Measurements from ENCODE around the gene PRR29. TPM values are rescaled to one million over a fixed set of nuclear protein-coding genes. Genes with fewer than 3 reads are reported as not detected.

Gene PRR29
- total RNA-seq, 1 donor from 2014 or later, result 1.5 TPM

DNA sequence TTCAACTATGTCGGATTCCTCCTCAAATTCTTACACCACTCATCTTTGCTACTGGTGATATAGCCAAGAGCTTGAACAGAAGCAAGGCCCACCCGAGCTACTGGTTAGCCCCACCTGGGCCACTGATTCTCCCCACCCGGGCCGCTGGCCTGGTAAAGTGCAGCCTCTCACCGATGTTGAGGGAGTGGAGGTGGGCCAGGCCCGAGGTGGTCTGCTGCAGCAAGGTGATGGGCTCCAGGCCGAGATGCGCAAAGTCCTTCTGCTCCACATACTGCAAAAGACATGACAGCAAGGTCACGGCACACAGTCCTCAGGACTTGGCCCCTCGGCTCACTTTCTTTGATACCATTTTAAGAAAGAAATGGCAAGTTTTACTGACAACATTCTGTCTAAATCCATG is 55.0 kb downstream of the PRR29 start:
- intact Hi-C loops (cut with DNase I), result loop anchor here (10.0 kb wide), 1 partner anchor 232 kb away; no protein-coding TSS in a partner anchor
- DNase-seq (ENCODE audit: low spot score in 2 of 2), result no peak
- no peak overlapping the region for H3K27ac ChIP-seq
- no peak overlapping the region for H3K4me3 ChIP-seq
- peaks cover 65 to 92% of the 10 kb centered on the region in 2 donors for H3K36me3 ChIP-seq
- TF ChIP-seq, protein P1, sequence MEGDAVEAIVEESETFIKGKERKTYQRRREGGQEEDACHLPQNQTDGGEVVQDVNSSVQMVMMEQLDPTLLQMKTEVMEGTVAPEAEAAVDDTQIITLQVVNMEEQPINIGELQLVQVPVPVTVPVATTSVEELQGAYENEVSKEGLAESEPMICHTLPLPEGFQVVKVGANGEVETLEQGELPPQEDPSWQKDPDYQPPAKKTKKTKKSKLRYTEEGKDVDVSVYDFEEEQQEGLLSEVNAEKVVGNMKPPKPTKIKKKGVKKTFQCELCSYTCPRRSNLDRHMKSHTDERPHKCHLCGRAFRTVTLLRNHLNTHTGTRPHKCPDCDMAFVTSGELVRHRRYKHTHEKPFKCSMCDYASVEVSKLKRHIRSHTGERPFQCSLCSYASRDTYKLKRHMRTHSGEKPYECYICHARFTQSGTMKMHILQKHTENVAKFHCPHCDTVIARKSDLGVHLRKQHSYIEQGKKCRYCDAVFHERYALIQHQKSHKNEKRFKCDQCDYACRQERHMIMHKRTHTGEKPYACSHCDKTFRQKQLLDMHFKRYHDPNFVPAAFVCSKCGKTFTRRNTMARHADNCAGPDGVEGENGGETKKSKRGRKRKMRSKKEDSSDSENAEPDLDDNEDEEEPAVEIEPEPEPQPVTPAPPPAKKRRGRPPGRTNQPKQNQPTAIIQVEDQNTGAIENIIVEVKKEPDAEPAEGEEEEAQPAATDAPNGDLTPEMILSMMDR (IDR thresholded peaks at IDR 0.05), result no peak
- H3K27me3 ChIP-seq, result no peaks in the 10 kb centered on the region
- H3K4me1 ChIP-seq, result no peaks in the 10 kb centered on the region
- no peaks in the 10 kb centered on the region for H3K9me3 ChIP-seq

Other genes with a start within 250 kb of the PRR29 start
- 76.2 TPM for gene CCDC47, start 224.8 kb upstream of the PRR29 start, total RNA-seq
- gene DDX42, start 224.2 kb upstream of the PRR29 start, total RNA-seq, result 37.5 TPM
- gene PSMC5, start 170.9 kb upstream of the PRR29 start, total RNA-seq, result 83.7 TPM
- 18.2 TPM for gene FTSJ3, start 170.7 kb upstream of the PRR29 start, total RNA-seq
- gene SMARCD2, start 155.7 kb upstream of the PRR29 start, total RNA-seq, result 78.0 TPM
- not detected for gene CSH2, start 124.7 kb upstream of the PRR29 start, total RNA-seq
- not detected for gene GH2, start 116.4 kb upstream of the PRR29 start, total RNA-seq
- gene CSH1, start 101.8 kb upstream of the PRR29 start, total RNA-seq, result not detected
- gene CSHL1, start 87.1 kb upstream of the PRR29 start, total RNA-seq, result not detected
- not detected for gene GH1, start 79.5 kb upstream of the PRR29 start, total RNA-seq
- gene CD79B, start 66.0 kb upstream of the PRR29 start, total RNA-seq, result not detected
- 1.3 TPM for gene SCN4A, start 25.4 kb upstream of the PRR29 start, total RNA-seq
- 212 TPM for gene ICAM2, start 22.3 kb downstream of the PRR29 start, total RNA-seq
- gene ERN1, start 131.8 kb downstream of the PRR29 start, total RNA-seq, result 26.5 TPM

All from ascending aorta (tissue), 2 donors.